Dermis lymphatic vessel endothelial cell (primary cell): ENCODE measurements around the gene STX18. TPM values are rescaled to one million over a fixed set of nuclear protein-coding genes. Genes with fewer than 3 reads are reported as not detected.

Experiments used
- total RNA-seq: library from RNA; depleted of rRNA; stranded (reverse); fragments of >200 nt; gene quantifications from 2 replicates; pipeline ENCODE4 v1.2.1, GENCODE V29; 2014

The STX18 gene
- 14.1 and 17.8 TPM in 2 replicates for total RNA-seq

GRCh38 chr4:4541661-4542570 lies at the start of gene STX18:
Gene STX18, minus strand, starts transcription at chr4:4542048. Its CDS starts 84 bp downstream, at chr4:4541964.

GRCh38 chr4:4386736-4387392 lies 155.0 kb downstream of the STX18 start, which contains the start of gene NSG1:
Gene NSG1, plus strand, starts transcription at chr4:4387102. Its CDS starts 528 bp downstream, at chr4:4387630.

Other genes with a start within 250 kb of the STX18 start
- gene NSG1, start 154.9 kb downstream of the STX18 start, total RNA-seq = under 0.01 and 0.09 TPM in 2 replicates